HG03103 (cell line): ENCODE results near the gene SOX21.
"Not testable (repeated sequence)": the region's sequence is repeated elsewhere in the genome, so short reads cannot be mapped to it uniquely, and the experiment has no call there.

Experiments used
- ATAC-seq: cut with Tn5 transposase; IDR thresholded peaks from one replicate; pipeline ENCODE4 v1.9.1; 2021; ENCODE audit warnings: low read depth; ENCODE audit not compliant: unreplicated experiment

Gene SOX21

GRCh38 chr13:94712287-94712811 is at the start of gene SOX21:
Gene SOX21, minus strand, starts transcription at chr13:94712545. Its CDS starts 496 bp downstream, at chr13:94712049.
- no peak for ATAC-seq

GRCh38 chr13:94761407-94761806 is 49.1 kb upstream of the SOX21 start:
- ATAC-seq = no peak

GRCh38 chr13:94759120-94759728 is 46.9 kb upstream of the SOX21 start:
- no peak for ATAC-seq

- no peak for ATAC-seq
These were observed 46.2 kb upstream of the SOX21 start for GRCh38 chr13:94758436-94758960.

- no peak for ATAC-seq
These were observed 41.0 kb upstream of the SOX21 start for GRCh38 chr13:94753327-94753726.

GRCh38 chr13:94749162-94749561 is 36.8 kb upstream of the SOX21 start:
- ATAC-seq = no peak

GRCh38 chr13:94739235-94739634 is 26.9 kb upstream of the SOX21 start:
- ATAC-seq = no peak

GRCh38 chr13:94731028-94731427 is 18.7 kb upstream of the SOX21 start:
- ATAC-seq = no peak

- not testable (repeated sequence) for ATAC-seq
These were observed 17.6 kb upstream of the SOX21 start for GRCh38 chr13:94729941-94730340.

- no peak for ATAC-seq
These were observed 14.1 kb upstream of the SOX21 start for GRCh38 chr13:94726425-94726824.

GRCh38 chr13:94722609-94723345 is 10.4 kb upstream of the SOX21 start:
- ATAC-seq = no peak

GRCh38 chr13:94718697-94719096 is 6.4 kb upstream of the SOX21 start:
- ATAC-seq = not testable (repeated sequence)

- ATAC-seq = no peak
These were observed 5.6 kb upstream of the SOX21 start for GRCh38 chr13:94717916-94718315.

GRCh38 chr13:94716016-94716415 is 3.7 kb upstream of the SOX21 start:
- ATAC-seq = no peak

GRCh38 chr13:94713561-94714182 is 1.3 kb upstream of the SOX21 start:
- ATAC-seq = no peak

- ATAC-seq = no peak
These were observed 641 bp upstream of the SOX21 start for GRCh38 chr13:94712812-94713560.

- peak; percentile 18 for ATAC-seq
These were observed 621 bp downstream of the SOX21 start for GRCh38 chr13:94711561-94712286.

GRCh38 chr13:94710881-94711560 is 1.3 kb downstream of the SOX21 start:
- ATAC-seq = peak; percentile 64

- ATAC-seq = no peak
These were observed 2.1 kb downstream of the SOX21 start for GRCh38 chr13:94710065-94710781.
